Measurements from ENCODE around the gene CHRDL2.
A peak's percentile ranks its signal among the peaks of the same experiment; 100 is the strongest.

Gene CHRDL2

DNA sequence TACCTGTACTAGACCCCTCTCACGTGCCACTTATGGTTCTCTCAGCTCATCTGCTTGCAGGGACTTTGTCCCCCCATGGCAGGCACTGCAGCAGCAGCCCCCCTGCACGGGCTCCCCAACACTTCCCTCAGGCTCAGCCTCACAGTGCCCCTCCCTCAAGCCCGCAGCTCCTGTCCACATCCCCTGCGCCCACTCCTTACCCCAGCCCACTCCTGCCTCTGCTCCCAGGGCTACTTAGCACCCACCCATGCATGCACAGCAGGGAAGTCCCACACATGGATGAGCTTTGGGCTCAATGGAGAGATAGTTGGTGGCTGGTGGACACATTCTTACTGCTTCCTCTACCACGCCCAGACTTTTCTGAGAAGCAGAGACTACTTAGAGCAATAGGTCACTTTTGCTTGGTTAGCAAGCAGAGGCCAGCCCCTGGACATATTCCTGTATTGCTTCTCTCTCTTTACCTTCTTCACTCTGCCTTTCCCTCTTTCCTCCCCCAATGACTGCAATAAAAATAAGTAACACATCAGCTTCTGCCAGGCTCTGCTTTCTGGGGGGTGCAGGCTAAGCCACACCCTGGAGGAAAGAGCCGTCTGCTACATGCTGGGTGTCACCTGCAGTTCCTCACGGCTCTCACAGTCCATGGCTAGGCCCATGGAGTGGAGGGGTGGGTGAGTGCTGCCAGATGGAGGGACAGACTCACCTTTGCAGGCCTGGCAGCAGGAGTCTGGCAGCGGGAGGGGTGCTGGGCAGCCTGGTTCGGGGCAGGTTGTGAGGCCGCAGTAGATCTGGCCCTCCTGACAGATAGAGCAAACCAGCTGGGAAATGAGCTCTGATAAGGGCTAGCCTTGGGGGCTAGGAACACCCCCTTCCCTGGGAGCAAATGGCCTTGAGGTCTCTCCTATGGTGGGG, 23.4 kb downstream of the CHRDL2 start:
- no peak for DNase-seq

DNA sequence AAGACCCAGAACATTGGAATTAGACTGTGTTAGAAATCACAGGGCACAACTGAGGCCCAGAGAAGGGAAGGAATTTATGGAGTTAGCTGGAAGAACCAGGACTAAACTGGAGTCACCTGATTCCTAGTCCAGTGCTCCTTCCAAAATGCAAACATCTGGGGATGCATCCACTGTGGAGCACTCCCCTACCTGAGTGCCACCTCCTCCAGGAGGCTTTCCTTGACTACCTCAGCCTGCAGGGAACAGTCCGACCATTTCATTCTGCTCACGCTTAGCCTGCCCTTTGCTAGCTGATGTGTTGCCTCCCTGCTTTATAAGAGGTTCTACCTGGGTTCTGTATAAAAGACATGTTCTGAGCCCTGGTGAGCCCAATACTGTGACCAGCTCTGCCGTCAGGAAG, 24.0 kb downstream of the CHRDL2 start:
- no peak for DNase-seq

DNA sequence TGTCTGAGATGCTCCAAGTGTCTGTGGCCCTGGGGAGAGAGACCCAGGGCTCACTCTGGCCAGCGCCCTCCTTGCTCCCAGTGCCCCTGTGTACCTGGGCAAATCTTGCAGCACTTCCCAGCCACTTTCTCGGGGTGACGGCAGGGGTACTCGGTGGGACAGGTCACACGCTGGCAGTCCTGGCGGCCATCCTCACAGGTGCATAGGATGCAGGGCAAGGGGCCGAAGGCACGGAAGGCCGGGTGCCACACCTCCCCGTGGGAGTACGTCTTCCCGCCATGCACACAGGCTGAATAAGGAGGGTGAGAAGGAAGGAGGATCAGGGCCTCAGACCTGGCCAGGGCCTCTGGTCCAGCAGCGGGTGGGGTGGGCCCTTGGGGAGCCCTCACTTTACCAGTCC, 28.0 kb downstream of the CHRDL2 start:
- DNase-seq = no peak

DNA sequence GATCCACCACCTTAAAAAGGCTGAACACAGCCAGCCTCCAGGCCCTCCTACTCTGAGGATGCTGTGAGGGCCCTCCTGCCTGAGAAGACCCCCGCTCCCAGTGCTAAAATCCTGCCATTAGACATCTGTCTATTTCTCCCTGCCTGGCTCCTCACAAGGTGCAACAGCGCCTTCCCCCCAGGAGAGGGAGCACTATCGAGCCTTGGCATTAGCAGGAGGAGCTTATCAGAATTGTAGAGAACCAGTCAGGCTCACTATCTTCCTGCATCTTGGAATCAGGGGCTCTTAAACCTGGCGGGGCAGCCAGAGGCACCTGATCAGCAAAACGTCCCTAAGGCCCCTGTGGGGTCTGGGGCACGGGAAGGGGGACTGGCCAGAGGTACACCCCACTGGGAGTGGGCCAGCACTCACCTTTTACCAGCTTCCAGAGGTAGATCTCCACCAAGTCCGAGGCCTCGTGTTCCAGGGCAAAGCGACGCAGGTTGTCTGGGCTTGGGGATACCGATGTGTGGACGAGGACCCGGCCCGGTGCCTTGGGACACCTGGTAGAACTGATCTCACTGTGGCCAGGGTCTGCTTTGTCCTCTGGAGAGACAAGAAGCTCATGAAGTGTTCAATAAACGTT, 28.7 kb downstream of the CHRDL2 start:
- DNase-seq = peak; percentile 41 to 50

DNA sequence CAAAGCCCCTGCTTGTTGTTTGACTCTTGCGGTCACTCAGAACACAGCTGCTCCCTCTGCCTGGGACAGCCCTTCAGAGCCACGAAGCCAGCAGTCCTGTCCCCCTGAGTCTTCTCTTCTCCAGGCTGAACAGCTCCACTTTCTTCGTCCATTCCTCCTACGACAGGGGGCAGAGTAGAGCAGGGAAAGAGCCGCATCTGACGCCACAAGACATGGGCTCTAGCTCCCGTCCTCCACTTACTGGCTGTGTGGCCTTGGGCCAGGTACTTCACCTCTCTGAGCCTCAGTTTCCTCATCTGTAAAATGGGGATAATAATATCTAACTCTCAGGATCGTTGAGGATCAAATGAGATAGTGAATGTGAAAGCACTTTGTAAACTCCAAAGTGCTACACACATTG, 29.9 kb downstream of the CHRDL2 start:
- no peak for DNase-seq

DNA sequence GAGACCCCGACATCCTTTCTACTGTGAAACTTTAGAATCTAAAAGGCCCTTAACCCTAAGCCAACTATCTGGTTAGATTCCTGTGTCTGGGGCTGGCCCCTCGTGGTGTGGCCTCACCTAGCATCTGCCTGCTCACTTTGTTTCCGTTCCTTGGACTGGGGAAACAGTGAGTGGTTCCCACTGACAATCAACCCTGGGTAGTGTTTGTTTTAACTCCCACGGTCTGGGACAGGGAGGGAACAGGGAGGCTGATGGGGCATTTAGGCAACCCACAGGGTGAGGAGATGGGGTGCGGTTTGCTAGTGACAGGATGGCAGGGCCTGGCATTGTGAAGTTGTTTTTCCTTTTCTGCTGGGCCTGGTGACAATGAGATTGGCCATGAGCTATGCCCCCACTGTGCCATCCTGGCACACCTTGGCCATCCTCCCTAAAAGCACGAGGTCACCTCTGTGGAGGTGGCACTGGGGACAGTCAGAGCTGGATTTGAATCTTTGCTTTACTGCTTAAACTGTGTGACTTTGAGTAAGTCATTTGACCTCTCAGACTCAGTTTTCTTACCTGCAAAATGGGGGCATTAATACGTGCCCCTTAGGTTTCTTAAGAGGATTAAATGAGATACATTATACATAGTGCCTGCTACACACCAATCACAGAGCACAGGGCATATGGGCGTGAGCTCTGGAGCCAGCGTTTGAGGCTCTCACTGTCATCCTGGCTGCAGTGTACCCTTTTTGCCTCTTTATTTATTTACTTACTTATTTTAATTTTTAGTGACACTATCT, 31.4 kb downstream of the CHRDL2 start:
- no peak for DNase-seq

DNA sequence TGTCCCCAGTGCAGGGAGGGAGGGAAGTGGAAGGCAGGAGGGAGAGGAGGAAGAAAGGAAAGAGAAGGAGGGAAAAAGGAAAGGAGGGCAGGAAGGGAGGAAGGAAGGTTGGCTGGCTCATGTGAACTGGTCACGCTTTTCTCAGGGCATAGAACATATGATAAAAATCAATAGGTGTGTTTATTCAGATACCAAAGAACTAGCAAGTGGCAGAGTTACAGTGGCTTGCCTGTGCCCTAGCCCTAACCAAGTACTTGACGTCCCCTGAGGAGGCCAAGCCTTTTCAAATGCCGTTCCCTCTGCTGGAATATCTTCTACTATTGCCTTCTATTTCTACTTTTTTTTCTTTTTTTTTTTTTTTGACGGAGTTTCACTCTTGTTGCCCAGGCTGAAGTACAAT, 33.5 kb downstream of the CHRDL2 start:
- no peak for DNase-seq

DNA sequence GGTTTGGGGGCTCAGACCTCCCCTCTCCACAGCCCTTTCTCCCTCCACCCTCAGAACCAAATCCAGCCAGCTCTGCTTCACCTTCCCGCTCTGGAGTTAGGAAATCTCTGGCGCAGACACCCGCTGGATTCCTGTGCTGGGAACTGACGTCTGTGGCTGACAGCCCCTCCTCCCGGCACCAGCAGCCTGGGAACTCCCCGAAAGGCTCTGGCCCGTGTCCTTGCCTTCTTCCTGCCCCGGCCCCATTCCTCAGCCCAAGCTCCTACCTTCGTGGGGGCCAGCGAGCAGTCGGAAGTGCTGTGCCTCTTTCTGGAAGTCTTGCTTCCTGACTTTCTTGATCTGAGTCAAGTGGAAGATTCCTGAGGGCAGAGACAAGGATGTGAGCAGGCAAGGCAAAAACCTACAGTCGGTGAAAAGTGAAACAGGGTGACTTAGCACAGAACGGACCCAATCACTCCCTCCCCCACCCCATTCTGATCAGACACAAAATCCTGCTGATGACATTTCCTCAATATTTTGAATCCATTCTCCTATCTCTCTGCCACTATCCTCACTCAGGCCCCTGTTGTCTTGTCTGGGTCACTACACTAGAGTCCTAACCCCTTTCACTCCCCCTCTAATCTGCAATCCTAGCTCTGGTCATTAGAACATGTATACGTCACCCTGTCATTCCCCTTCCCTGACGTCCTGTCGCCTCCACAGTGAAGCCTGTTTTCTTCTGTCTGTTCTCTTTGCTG, 34.1 kb downstream of the CHRDL2 start:
- no peak for DNase-seq

DNA sequence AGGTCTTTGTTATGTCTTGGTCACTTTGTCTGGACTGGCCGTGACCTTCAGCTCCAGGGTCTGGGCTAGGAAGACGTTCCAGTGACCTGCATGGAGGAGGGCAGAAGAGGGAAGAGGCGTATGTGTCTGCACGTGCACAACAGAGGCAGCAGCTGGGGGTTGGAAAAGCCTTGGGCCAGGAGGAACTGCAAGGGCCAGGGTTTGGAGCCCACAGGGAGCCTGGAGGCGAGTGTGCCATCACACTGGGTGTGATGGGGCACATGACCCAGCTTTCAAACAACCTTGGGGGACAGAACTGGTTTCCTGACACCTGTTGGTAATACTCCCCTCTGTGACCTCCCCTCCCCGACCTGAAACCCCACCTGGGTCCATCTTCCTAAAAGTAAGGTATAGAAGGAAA, 34.7 kb downstream of the CHRDL2 start:
- no peak for DNase-seq

DNA sequence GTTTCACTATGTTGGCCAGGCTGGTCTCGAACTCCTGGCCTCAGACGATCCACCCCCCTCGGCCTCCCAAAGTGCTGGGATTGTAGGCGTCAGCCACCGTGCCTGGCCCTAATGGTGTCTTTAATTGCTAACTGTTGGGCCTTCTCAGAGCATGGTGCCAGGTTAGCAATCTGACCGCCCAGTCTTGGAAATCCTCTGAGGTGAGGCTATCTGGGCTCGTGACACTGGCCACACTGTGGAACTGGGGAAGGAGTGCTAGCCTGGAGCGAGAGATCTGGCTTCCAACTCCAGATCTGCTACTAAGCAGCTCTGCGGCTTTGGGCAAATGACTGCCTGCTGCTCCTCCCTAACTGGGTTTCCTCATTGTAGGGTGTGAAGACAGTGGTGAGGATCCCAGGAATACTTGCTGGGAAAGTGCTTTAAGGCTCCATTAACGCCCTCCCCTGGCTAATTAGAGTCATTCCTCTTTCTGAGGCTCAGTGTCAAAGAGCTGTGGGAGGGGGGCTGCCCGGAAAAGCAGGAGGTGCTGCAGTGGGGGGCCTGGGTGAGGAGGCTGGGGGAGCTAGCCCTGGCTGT, 35.4 kb downstream of the CHRDL2 start:
- no peak for DNase-seq

DNA sequence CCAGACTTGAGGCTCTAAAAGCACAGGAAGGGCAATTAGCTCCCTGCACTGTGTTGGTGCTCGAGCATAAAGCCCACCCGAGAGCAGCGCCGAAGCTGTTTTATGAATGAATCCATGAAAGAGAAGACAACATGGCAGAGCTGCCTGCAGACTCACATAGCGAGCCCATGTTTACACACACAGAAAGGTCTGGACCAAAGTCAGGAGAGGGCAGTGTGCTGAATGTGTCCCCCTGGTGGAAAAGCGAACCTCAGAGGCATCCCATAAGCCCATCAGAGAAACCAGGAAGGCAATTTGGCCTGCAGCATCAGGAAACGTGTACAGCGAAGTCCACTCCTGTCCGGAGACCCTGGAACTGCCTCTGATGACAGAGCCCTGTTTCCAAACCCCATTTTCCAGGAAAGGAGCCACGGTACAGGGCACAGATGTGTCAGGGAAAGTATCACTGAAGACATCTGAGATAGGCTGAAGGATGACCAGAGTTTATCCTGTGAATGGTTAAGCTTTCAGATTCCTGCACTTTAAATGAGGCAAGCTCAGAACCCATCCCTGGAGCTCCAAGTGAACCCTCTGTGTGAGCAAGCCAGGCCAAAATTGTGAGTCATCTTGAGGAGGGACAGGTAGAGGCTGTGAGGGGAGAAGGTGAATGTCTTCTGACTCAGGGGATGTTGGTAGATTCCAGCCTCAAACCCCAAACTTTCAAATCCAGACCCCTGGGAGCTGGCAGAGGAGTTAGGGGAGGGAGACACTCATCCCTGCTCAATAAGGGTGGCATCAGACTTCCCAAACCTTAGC, 36.9 kb downstream of the CHRDL2 start:
- no peak for DNase-seq

DNA sequence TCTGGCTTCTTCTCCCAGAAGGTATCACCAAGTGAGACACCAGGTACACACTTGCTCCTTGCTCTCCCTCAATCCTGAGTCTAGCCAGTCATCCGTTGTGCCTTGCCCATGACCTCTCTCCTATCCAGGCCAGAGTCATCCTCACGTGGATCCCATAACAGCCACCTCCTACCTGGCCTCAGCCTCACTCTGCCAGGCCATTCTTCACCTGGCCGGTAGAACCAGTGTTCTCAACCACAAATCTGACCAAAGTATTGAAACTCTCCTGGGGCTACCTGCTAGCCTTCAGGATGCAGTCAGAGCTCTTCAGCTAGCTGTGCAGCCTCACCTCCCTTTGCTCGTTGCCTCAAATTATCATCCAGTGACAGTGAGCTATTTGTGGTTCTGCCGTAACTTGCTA, 37.7 kb downstream of the CHRDL2 start:
- DNase-seq = no peak

DNA sequence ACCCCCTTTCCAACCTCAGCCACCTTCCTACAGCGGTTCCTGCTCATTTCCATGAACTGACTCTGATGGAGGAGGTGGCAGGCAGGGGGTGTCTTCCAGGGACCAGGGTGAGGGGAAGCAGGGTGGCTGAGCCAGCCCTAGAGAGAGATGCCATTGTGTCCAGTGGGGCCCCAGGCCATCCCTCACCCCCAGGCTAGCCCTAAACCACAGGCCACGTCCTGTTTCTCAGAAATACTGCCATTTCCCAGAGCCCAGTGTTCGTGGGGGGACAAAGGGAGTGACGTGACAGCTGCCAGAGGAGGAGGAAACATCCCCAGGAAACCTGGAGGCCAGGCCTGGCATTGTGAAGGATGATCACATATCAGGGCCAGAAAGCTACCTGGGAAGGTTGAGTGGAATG, 39.5 kb downstream of the CHRDL2 start:
- no peak for DNase-seq

DNA sequence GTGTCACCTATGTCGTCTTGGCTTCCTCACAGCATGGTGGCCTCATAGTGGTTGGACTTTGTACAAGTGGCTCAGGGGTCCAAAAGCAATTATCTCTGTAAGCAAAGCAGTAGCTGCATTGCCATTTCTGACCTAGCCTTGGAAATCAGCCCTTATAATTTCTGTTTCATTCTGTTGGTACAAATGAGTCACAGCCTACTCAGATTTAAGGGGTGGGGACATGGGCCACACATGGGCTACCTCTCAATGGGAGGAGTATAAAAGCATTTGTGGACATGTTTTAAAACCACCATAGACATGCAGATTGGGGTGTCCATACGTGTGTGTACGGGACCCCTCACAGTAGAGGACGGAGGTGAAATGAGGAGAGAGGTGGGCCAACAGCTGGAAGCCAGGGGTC, 41.6 kb downstream of the CHRDL2 start:
- DNase-seq = no peak

DNA sequence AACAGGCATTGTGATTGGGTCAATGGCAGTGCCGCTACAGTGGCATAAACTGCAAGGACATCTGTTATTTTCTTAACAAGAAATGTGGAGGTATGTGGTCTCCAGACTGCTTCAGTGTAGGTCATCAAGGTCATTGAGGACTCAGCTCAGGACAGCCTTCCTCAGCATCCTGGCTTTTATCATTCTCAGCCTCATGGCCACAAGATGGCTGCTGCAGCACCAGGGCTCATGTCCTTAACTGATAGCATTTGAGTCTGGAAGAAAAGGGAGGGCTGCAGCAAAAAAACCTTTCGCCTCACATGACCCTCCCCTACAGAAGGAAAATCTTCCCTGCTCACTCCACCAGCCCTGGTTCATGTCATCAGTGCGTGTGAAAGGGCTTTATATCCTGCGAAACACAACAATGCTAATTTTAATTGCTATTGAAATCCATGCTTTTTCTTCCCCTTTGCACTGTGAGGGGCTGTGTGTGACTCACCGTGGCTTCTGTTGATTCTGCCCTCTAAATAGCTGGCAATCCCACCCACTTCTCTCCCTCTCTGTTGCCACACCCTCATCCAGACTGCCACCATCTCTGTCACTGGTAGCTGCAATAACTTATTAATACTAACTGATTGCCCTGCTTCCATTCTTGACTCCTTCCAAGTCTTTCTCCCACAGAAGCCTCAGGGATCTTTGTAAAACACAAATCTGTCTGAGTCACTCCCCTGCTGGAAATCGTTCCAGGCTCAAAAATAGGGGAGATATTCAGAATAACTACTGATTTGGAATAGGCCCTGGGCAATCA, 43.8 kb downstream of the CHRDL2 start:
- no peak for DNase-seq

DNA sequence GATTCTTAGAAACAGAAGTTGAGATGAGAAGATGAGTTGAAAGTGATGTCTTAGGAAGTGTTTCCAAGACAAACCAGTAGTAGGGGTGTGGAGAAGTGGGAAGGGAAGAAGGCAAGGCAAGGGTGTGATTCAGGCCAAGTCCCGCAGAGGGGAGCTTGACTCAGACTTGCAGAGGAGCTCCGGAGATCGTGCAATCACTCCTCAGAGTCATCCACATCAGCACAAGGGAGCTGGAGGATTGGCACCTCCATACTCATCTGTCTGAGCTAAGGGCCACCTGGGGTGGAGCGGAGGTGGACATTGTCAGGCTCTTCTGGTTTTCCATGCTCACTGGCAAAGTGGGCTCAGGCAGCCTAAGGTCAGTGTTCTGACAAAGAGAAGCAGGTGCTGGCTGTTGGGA, 44.4 kb downstream of the CHRDL2 start:
- no peak for DNase-seq

DNA sequence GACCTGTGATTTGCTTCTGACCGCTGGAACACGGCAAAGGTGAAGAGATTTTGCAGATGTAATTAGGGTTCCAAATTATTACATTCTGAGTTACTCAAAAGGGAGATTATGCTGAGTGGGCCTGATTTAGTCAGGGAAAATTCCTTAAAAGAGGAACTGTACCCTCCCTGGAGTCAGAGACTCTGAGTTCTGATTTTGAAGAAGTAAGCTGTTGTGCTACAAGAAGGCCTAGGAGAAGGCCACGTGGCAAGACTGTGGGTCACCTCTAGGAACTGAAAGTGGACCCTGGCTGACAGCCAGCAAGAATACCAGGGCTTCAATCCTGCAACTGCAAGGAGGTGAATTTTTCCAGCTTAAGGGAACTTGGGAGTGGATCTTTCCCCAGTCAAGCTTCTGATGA, 45.3 kb downstream of the CHRDL2 start:
- DNase-seq = no peak

DNA sequence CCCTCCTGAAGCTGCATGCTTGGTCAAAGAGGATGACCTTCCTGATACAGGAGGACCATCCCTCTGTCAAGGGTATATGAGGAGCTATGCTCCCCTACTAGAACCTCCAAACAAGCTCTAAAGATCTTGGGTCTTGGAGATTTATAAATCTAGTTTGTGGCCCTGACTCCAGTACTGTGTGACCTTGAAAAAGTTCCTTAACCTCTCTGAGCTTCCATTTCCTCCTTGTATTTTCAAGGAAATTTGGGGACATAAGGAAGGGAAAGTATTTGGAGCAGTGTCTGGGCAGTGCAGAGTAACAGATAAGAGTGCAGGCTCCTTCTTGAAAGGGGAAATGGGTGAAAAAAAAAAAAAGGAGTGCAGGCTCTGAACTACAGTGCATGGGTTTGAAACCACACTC, 45.9 kb downstream of the CHRDL2 start:
- no peak for DNase-seq

DNA sequence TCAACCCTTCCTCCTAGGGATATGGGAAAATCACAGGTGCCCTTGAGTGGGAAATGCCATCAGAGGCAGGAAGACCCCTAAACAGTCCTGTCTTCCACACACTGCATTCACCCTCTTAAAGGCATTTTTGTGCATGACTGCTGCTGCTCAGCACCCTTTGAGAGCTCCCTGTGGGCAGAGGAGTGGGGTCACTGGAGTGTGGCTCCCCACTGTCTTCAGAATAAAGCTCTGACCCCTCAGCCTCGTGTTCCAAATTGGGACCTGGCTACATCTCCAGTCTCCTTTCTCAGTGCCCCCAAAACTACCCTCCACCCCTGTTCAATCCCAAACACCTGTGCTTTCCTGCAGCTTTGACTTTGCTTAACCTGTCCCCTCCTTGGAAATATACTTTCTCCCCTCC, 46.6 kb downstream of the CHRDL2 start:
- no peak for DNase-seq

DNA sequence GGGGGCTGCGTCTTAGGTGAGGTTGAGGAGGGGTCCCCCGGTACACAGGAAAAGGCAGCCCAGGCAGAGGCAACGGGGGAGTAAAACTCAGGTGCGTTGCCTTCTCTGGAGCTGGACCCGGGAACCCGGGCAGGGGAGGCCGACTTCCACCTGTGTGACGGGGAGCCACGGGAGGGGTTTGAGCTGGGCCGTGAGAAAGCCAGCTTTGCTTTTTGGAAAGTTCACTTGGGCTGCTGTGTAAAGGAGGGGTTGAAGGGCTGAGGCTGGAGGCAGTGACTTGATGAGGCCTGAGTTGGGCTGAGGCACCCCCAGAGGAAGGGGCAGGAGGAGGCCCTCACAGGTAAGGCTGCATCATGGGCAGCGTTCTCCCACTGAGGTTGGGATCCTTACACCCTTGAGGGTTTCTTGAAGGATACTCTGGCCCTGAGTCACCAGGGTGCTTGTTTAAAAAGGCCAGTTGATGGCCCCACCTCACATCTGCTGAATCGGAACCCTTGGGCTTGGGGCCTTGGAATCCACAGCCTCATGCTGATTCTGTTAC, 47.2 kb downstream of the CHRDL2 start:
- DNase-seq = no peak

Data from activated CD4-positive, alpha-beta T cell treated with anti-CD3 and anti-CD28 coated beads for 4 hours (primary cell).